Measurements from ENCODE around the gene SNX33.
"Not testable (repeated sequence)": the region's sequence is repeated elsewhere in the genome, so short reads cannot be mapped to it uniquely, and the experiment has no call there.

SNX33 gene

DNA sequence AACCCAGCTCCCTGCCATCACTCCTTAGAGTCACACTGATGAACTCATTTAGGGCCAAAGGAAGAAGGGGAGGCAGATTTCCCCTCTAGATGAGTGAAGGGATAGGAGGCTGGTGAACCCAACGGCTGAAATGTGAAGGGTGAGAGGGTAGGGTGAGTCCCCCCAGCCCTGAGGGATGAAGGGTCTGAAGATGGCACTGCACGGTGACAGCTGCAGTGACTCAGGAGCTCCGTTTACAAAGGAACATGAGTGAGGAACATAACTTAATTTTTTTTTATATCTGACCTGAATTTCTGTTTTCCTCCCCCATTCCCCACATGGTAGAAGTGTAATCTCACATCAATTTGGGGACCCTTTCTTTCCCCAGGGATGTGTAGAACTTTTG, 14.0 kb downstream of the SNX33 start:
- no peak for DNase-seq (ENCODE audit: low read depth, low spot score)

DNA sequence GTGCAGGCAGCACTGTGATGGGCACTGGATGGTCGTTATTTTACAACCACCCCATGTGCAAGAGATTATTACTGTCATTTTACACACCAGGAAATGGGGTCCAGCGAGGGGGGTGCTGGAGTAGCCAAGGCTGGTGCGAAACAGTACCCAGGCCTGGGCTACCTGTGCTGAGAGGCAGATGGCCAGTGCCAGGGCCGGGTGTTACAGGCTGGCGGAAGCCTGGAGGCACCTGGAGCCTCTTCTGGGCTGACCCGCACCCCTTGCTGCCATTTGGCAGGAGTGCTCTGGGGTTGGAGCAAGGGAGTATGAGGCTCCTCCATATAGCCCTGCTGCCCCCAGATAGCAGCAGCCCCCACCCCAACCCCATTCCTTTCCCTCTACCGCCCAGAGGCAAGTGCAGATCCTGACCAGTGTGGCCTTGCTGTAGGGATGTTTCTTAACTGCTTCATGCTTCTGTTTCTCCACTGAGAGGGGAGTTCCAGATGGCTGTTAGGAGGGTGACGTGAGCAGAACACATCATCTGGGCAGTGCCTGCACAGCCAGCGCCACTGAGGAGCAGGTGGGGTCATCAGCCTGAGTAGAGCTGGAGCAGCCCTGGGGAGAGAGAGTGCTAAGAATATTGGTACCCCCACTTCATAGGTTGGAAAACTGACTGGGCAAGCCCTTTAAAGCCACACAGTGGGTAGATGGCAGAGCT, 15.3 kb downstream of the SNX33 start:
- DNase-seq (ENCODE audit: low read depth, low spot score), result no peak

DNA sequence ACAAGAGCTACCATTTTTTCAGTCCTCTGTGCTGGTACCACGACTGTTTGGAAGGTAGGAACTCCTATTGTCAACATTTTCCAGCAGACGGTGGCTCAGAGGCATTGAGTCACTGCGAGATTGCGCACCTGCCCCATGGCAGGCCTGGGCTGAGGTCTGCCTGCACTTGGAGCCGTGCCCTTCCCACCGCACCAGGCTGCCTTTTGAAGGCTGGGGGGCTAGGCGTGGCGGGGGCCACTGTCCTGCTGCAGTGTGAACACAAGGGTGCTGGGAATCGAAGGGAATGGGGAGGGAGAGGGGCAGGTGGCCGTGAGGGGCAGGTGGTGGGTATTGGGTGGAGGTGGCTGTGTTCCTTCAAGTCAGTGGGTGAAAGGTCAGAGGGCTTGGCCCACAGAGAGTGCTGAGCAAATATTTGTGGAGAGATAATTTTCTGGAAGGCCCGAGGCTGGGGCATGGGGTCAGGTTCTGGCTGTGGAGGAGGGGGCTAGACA, 16.3 kb downstream of the SNX33 start:
- DNase-seq (ENCODE audit: low read depth, low spot score), result no peak

- DNase-seq (ENCODE audit: low read depth, low spot score), result no peak
Measured at GRCh38 chr15:75666823-75667501, 19.2 kb downstream of the SNX33 start.

DNA sequence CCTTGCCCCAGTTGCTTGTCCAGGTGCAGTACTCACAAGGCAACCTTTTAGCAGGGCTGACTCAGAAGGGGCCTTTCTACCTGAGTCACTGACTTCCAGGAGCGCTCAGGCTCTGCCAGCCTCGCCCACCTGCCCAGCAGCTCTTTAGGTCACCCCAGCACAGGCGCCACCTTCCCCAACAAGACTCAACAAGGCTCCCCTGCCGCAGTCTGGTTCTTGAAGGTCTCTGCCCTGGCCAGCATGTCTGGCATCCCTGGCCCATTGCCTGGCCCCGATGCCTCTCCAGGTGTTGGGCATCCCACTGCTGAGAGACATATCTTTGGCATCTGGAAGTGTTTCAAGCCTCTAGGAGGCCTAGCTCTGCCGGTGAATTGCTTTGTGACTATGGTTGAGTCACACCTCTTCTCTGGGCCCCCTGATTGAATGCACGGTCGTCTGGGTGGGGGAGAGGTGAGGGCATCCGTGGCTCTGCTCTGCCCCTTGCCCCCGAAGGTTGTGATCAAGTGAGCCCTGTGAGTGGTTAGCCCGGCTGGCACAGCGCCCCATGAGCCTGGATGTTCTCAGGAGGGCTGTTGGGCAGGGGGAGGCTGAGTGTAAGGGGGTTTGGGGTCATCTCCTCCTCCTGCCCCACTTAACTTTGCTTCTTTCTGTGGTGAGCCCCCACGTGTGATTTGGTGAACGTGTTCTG, 21.6 kb downstream of the SNX33 start:
- DNase-seq (ENCODE audit: low read depth, low spot score), result no peak

DNA sequence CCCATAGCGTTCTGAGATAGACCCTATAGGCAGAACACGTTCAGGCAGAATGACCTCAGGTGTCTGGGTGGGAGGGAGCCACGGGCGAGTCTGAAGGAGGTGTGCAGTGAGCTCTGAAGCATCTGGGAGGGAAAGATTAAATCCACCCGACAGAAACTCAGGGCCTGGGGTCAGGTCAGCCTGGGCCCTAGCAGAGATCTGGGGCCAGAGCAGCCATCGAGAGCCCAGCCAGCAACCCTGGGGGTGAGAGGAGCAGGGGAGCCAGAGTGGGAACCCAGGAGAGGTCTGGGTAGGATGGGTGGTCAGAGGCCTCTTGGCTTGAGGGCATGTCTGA, 22.1 kb downstream of the SNX33 start:
- no peak for DNase-seq (ENCODE audit: low read depth, low spot score)

- no peak for DNase-seq (ENCODE audit: low read depth, low spot score)
Measured at GRCh38 chr15:75671730-75672602, 24.3 kb downstream of the SNX33 start.

GRCh38 chr15:75672646-75673425, 25.1 kb downstream of the SNX33 start:
- no peak for DNase-seq (ENCODE audit: low read depth, low spot score)

GRCh38 chr15:75673426-75674235, 25.9 kb downstream of the SNX33 start:
- DNase-seq (ENCODE audit: low read depth, low spot score), result no peak

GRCh38 chr15:75674366-75674765, 26.7 kb downstream of the SNX33 start:
- no peak for DNase-seq (ENCODE audit: low read depth, low spot score)

- no peak for DNase-seq (ENCODE audit: low read depth, low spot score)
Measured at GRCh38 chr15:75675579-75676404, 28.1 kb downstream of the SNX33 start.

DNA sequence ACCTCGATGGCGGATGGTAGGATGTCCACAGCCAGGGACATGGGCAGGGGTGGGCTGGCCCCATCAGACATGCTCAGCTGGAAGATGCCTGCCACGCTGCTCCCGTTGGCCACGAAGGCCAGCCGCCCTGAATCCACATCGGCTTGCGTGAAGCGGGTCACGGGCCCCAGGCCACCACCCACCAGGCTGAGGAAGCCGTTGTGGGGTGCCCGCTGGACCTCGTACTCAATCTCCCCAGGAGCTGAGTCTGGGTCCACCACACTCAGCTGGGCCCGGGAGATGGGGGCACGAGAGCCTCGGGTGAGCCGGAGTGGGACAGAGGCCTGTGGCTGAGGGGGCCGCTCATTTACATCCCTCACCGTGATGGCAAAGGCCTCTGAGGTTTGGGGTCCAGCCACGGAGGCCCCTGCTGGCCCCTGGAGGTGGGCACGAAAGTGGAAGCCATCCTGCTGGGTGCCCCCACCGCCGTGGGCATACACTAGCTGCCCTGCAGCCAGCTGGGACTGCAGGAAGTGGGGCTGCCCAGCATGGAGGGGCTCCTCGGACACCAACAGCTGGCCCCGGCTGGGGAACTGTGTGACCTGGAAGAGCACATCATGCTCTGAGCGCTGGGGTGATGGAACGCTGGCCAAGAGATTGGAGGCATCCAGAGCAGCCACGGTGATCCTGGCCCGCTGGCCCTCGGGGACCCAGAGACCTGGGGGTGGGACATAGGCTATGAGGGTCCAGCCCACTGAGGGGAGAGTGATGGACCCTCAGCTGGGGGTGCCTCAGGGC, 29.2 kb downstream of the SNX33 start:
- no peak for DNase-seq (ENCODE audit: low read depth, low spot score)

GRCh38 chr15:75677465-75678323, 30.0 kb downstream of the SNX33 start:
- no peak for DNase-seq (ENCODE audit: low read depth, low spot score)

- DNase-seq (ENCODE audit: low read depth, low spot score), result not testable (repeated sequence)
Measured at GRCh38 chr15:75678324-75678690, 30.6 kb downstream of the SNX33 start.

GRCh38 chr15:75680007-75680789, 32.5 kb downstream of the SNX33 start:
- DNase-seq (ENCODE audit: low read depth, low spot score), result no peak

DNA sequence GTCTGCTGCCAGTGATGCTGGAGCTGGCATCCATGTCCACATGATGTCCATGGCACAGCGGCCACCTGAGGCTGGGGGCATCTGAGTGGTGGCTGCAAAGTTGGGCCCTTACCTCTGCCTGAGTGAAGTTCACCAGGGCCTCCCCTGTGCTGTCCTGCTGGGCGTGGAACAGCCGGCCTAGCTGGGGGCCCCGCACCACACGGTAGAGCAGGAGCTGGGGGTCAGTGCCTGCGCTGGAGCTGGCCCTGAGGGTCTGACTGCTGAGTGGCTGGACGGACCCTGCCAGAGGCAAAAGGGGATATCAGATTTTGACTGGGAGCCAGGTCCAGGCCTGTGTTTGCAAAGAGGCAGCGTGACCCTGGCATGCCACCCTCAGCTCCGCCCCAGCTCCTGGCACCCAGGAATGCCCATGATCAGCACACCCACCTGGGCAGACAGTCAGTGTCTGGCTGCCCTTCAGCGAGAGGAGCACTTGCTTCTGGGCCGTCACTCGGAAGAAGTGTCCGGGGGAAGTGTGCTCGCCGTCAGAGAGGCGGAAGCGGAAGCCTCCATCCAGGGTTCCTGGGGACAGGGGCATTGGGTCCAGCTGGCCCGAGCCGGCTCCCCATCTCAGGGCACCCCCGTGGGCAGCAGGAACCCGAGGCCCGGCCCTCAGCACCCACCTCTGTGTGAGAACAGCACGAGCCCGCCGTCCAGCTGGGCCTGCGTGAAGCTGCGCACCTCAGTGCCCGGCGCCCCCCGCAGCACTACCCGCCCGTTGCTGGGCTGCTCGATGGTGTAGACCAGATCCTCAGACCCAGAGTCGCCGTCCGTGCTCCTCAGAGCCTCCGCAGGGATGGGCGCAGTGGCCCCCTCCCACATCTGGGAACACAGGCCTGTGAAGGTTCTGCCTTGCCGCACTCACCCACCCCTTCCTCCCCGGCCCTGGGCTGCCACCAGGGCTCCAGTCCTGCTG, 34.7 kb downstream of the SNX33 start:
- no peak for DNase-seq (ENCODE audit: low read depth, low spot score)
